ENCODE measurements around the gene CLDN5.

GRCh38 chr22:19509923-19510322 lies 14.3 kb downstream of the CLDN5 start:
- TF ChIP-seq EP300 (IDR thresholded peaks at IDR 0.05) (no peak), CTCF (IDR thresholded peaks at IDR 0.05) (no peak), POLR2A (IDR thresholded peaks at IDR 0.05) (no peak)

Data from suprapubic skin (tissue), 3 donors.